ENCODE results near the gene KIF3C. TPM values are rescaled to one million over a fixed set of nuclear protein-coding genes. Genes with fewer than 3 reads are reported as not detected.
"Not testable (repeated sequence)": the region's sequence is repeated elsewhere in the genome, so short reads cannot be mapped to it uniquely, and the experiment has no call there.

Gene KIF3C
- total and polyA plus RNA-seq, 4 donors: 5.5 to 20.7 (median 10.0) TPM

DNA sequence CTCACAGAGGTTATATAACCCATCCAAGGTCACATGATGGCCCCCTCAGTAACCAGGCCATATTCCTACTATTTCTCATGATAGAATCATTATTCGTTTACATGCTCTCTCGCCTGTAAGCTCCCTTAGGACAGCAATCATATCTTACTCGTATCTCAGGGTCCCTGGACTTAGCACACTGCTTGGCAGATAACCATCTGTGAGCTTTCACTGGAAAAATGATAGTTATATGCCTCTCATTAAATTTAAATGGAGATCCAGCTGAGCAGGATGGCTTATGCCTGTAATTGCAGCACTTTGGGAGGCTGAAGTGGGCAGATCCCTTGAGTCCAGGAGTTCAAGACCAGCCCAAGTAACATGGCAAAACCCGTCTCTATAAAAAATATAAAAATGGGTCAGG, 21.9 kb downstream of the KIF3C start:
- no peak for DNase-seq
- 85 to 87% methylated on average over 4 of the region's 4 CpGs for WGBS, 2 donors

DNA sequence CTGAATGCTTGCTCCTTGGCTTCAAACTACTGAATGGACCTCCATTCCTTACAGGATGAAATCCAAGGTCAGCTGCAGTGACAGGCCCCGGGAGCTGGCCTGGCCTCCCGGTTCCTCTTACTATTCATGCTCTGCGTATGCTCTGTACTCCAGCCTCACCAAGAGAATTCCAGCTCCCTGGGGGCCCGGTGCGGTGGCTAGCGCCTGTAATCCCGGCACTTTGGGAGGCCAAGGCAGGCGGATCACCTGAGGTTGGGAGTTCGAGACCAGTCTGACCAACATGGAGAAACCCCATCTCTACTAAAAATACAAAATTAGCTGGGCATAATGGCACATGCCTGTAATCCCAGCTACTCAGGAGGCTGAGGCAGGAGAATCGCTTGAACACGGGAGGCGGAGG, 23.7 kb downstream of the KIF3C start:
- H3K4me1 ChIP-seq (ENCODE audit: control insufficient read depth in 1 of 2, insufficient read depth in 2 of 2, low read length in 2 of 2); H3K36me3 ChIP-seq (ENCODE audit: control insufficient read depth in 1 of 2, insufficient read depth in 2 of 2, low read length in 1 of 2); intact Hi-C loops (cut with DNase I); H3K9me3 ChIP-seq (ENCODE audit: control insufficient read depth, low read length); H3K4me3 ChIP-seq (ENCODE audit: low read length in 2 of 2); H3K27ac ChIP-seq (ENCODE audit: low read depth in 1 of 2, low read length in 2 of 2); H3K27me3 ChIP-seq (ENCODE audit: control insufficient read depth in 1 of 2, insufficient read depth in 2 of 2, low read length in 1 of 2); ATAC-seq (ENCODE audit: low FRiP score): not testable (repeated sequence)
- DNase-seq: peak in 1 of 2 donors; percentile 27
- 95 to 97% methylated on average over 12 of the region's 12 CpGs for WGBS, 2 donors

More for the DNA sequence above, 21.9 kb downstream of the KIF3C start:
- Histone ChIP-seq H3K27me3 (ENCODE audit: control insufficient read depth in 1 of 2, insufficient read depth in 2 of 2, low read length in 1 of 2) (no peaks in the 10 kb centered on the region), H3K9me3 (ENCODE audit: control insufficient read depth, low read length) (no peaks in the 10 kb centered on the region), H3K36me3 (ENCODE audit: control insufficient read depth in 1 of 2, insufficient read depth in 2 of 2, low read length in 1 of 2) (no peaks in the 10 kb centered on the region), H3K4me1 (ENCODE audit: control insufficient read depth in 1 of 2, insufficient read depth in 2 of 2, low read length in 2 of 2) (no peaks in the 10 kb centered on the region), H3K4me3 (ENCODE audit: low read length in 2 of 2) (no peak overlapping the region), H3K27ac (ENCODE audit: low read depth in 1 of 2, low read length in 2 of 2) (no peak overlapping the region)
- ATAC-seq (ENCODE audit: low FRiP score): no peak
- intact Hi-C loops (cut with DNase I): no loop called here

GRCh38 chr2:25957743-25958142, 24.6 kb downstream of the KIF3C start:
- Histone ChIP-seq H3K27ac (ENCODE audit: low read depth in 1 of 2, low read length in 2 of 2) (no peak overlapping the region), H3K27me3 (ENCODE audit: control insufficient read depth in 1 of 2, insufficient read depth in 2 of 2, low read length in 1 of 2) (no peaks in the 10 kb centered on the region), H3K9me3 (ENCODE audit: control insufficient read depth, low read length) (no peaks in the 10 kb centered on the region), H3K4me3 (ENCODE audit: low read length in 2 of 2) (no peak overlapping the region), H3K36me3 (ENCODE audit: control insufficient read depth in 1 of 2, insufficient read depth in 2 of 2, low read length in 1 of 2) (no peaks in the 10 kb centered on the region), H3K4me1 (ENCODE audit: control insufficient read depth in 1 of 2, insufficient read depth in 2 of 2, low read length in 2 of 2) (no peaks in the 10 kb centered on the region)
- intact Hi-C loops (cut with DNase I): no loop called here
- ATAC-seq (ENCODE audit: low FRiP score): no peak
- WGBS, 2 donors: 88 to 91% methylated on average over 10 of the region's 10 CpGs
- DNase-seq: no peak

DNA sequence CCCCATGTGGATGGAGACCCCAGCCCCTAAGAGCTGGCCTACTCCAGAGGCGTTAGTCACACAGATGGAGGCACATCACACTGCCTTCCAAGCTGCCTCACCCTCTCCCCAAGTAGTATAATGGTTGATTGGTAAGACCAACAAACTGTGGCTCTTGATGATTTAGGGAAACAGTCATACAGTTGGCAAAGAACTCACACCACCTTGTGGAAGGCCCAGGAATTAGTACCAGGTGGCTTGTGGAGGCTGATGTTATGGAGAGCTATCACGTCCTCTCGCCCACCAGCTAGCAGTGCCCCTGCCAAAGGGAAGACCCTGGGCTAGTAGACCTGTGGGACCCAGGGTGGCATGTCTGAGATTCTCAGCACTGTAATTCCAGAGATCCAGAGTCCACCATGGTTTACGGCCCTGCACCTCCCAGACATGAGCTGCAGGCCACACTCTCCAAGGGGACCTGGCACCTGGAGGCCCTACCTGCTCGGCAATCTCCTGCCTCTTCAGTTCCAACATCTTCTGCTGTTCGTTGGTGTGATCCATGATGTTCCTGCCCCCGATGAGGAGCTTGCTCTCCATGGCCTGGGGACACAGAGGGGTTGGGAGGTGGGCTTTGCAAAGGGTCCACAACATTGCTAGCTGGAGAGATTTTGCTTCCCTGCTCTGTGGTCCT, 26.3 kb downstream of the KIF3C start:
- H3K9me3 ChIP-seq (ENCODE audit: control insufficient read depth, low read length): no peaks in the 10 kb centered on the region
- intact Hi-C loops (cut with DNase I): no loop called here
- H3K36me3 ChIP-seq (ENCODE audit: control insufficient read depth in 1 of 2, insufficient read depth in 2 of 2, low read length in 1 of 2): no peaks in the 10 kb centered on the region
- no peaks in the 10 kb centered on the region for H3K27me3 ChIP-seq (ENCODE audit: control insufficient read depth in 1 of 2, insufficient read depth in 2 of 2, low read length in 1 of 2)
- peak in 1 of 2 donors; percentile 33 for DNase-seq
- H3K27ac ChIP-seq (ENCODE audit: low read depth in 1 of 2, low read length in 2 of 2): no peak overlapping the region
- ATAC-seq (ENCODE audit: low FRiP score): no peak
- H3K4me3 ChIP-seq (ENCODE audit: low read length in 2 of 2): no peak overlapping the region
- WGBS, 2 donors: 86% methylated on average over 7 of the region's 7 CpGs
- H3K4me1 ChIP-seq (ENCODE audit: control insufficient read depth in 1 of 2, insufficient read depth in 2 of 2, low read length in 2 of 2): no peaks in the 10 kb centered on the region

DNA sequence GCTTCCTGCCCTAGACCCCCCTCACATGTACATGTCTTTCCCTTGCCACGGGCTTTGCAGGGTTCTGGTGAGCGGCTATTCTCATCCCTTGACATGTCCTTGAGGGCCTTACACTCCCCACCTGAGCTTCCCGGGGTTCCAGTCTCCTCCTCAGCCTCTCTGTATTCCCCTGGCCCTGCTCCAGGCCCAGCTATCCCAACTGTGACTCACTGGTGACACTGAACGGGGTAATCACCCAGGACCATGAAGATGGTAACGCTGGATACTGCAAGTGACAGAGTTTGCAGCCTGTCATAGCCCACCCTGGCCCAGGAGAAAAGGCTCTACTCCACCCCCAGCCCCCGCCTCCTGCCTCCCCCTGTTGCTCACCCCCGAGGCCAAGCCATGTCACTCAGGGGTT, 27.3 kb downstream of the KIF3C start:
- no peak for DNase-seq
- H3K4me1 ChIP-seq (ENCODE audit: control insufficient read depth in 1 of 2, insufficient read depth in 2 of 2, low read length in 2 of 2): no peaks in the 10 kb centered on the region
- no peaks in the 10 kb centered on the region for H3K9me3 ChIP-seq (ENCODE audit: control insufficient read depth, low read length)
- ATAC-seq (ENCODE audit: low FRiP score): no peak
- 76 to 82% methylated on average over 7 of the region's 7 CpGs for WGBS, 2 donors
- intact Hi-C loops (cut with DNase I): no loop called here
- no peak overlapping the region for H3K27ac ChIP-seq (ENCODE audit: low read depth in 1 of 2, low read length in 2 of 2)
- no peaks in the 10 kb centered on the region for H3K27me3 ChIP-seq (ENCODE audit: control insufficient read depth in 1 of 2, insufficient read depth in 2 of 2, low read length in 1 of 2)
- H3K4me3 ChIP-seq (ENCODE audit: low read length in 2 of 2): no peak overlapping the region
- H3K36me3 ChIP-seq (ENCODE audit: control insufficient read depth in 1 of 2, insufficient read depth in 2 of 2, low read length in 1 of 2): no peaks in the 10 kb centered on the region

GRCh38 chr2:25954199-25954752, 28.0 kb downstream of the KIF3C start:
- H3K4me1 ChIP-seq (ENCODE audit: control insufficient read depth in 1 of 2, insufficient read depth in 2 of 2, low read length in 2 of 2): no peaks in the 10 kb centered on the region
- H3K27ac ChIP-seq (ENCODE audit: low read depth in 1 of 2, low read length in 2 of 2): no peak overlapping the region
- DNase-seq (no peak), ATAC-seq (ENCODE audit: low FRiP score) (no peak)
- no peaks in the 10 kb centered on the region for H3K27me3 ChIP-seq (ENCODE audit: control insufficient read depth in 1 of 2, insufficient read depth in 2 of 2, low read length in 1 of 2)
- WGBS, 2 donors: 85 to 87% methylated on average over 21 of the region's 21 CpGs
- H3K4me3 ChIP-seq (ENCODE audit: low read length in 2 of 2): no peak overlapping the region
- intact Hi-C loops (cut with DNase I): loop anchor here in 1 of 2 donors (5.0 kb wide), 1 partner anchor 193 kb away; no protein-coding TSS in a partner anchor
- H3K36me3 ChIP-seq (ENCODE audit: control insufficient read depth in 1 of 2, insufficient read depth in 2 of 2, low read length in 1 of 2): no peaks in the 10 kb centered on the region
- no peaks in the 10 kb centered on the region for H3K9me3 ChIP-seq (ENCODE audit: control insufficient read depth, low read length)

DNA sequence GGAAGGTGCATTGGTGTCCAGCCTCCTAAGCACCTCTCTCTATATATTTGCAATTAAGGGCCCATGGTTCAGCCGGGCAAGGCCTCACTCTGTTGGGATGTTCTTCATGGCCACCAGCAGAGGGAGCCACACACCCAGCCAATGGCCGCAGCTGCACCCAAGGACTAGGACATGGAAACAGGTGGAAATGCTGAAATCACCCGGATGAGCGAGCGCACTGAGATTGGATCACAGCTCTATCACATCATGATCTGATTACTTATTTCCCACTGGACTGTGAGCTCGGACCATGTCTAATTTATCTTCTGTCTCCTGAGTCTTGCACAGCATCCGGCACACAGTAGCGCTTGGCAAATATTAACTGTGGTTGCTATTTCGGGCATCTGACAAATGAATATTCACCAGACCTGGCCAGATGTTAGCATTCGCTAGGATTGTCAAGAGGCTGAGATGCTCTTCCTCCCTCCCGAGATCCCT, 31.2 kb downstream of the KIF3C start:
- DNase-seq: peak; percentile 85 to 92
- intact Hi-C loops (cut with DNase I): loop anchor here (2.0 to 5.0 kb wide), 2 partner anchors 194 to 196 kb away; no protein-coding TSS in a partner anchor
- peak; percentile 91 for ATAC-seq (ENCODE audit: low FRiP score)
- Histone ChIP-seq H3K4me3 (ENCODE audit: low read length in 2 of 2) (no peak overlapping the region), H3K4me1 (ENCODE audit: control insufficient read depth in 1 of 2, insufficient read depth in 2 of 2, low read length in 2 of 2) (no peaks in the 10 kb centered on the region), H3K36me3 (ENCODE audit: control insufficient read depth in 1 of 2, insufficient read depth in 2 of 2, low read length in 1 of 2) (no peaks in the 10 kb centered on the region), H3K27me3 (ENCODE audit: control insufficient read depth in 1 of 2, insufficient read depth in 2 of 2, low read length in 1 of 2) (no peaks in the 10 kb centered on the region), H3K27ac (ENCODE audit: low read depth in 1 of 2, low read length in 2 of 2) (no peak overlapping the region), H3K9me3 (ENCODE audit: control insufficient read depth, low read length) (no peaks in the 10 kb centered on the region)
- WGBS, 2 donors: 14 to 17% methylated on average over 11 of the region's 11 CpGs

DNA sequence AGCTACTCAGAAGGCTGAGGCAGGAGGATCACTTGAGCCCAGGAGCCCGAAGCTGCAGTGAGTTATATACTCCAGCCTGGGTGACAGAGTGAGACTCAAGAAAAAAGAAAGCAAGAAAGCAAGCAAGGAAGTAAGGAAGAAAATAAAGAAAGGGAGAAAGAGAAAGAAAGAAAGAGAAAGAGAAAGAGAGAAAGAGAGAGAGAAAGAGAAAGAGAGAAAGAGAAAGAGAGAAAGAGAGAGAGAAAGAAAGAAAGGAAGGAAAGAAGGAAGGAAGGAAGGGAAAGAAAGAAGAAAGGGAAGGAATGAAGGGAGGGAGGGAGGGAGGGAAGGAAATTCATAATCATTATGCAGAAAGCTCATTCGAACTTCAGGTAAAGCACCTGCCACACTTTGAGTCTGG, 33.9 kb downstream of the KIF3C start:
- no peaks in the 10 kb centered on the region for H3K27me3 ChIP-seq (ENCODE audit: control insufficient read depth in 1 of 2, insufficient read depth in 2 of 2, low read length in 1 of 2)
- no peak for ATAC-seq (ENCODE audit: low FRiP score)
- no peaks in the 10 kb centered on the region for H3K4me1 ChIP-seq (ENCODE audit: control insufficient read depth in 1 of 2, insufficient read depth in 2 of 2, low read length in 2 of 2)
- no peaks in the 10 kb centered on the region for H3K36me3 ChIP-seq (ENCODE audit: control insufficient read depth in 1 of 2, insufficient read depth in 2 of 2, low read length in 1 of 2)
- H3K9me3 ChIP-seq (ENCODE audit: control insufficient read depth, low read length): no peaks in the 10 kb centered on the region
- H3K4me3 ChIP-seq (ENCODE audit: low read length in 2 of 2): no peak overlapping the region
- DNase-seq: no peak
- intact Hi-C loops (cut with DNase I): no loop called here
- H3K27ac ChIP-seq (ENCODE audit: low read depth in 1 of 2, low read length in 2 of 2): no peak overlapping the region
- WGBS, 2 donors: 88 to 91% methylated on average over 2 of the region's 2 CpGs

DNA sequence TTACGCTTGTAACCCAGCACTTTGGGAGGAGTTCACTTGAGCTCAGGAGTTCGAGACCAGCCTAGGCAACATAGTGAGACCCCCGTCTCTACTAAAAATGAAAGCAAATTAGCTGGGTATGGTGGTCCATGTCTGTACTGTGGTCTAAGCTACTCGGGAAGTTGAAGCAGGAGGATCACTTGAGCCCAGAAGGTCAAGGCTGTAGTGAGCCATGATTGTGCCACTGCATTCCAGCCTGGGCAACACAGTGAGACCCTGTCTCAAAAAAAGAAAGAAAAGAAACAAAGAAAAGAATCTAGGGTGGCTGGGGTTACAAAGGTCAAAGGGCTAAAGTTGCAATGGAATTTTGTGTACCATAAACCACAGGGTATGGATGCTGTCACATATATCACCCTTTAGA, 41.3 kb downstream of the KIF3C start:
- H3K27ac ChIP-seq (ENCODE audit: low read depth in 1 of 2, low read length in 2 of 2): no peak overlapping the region
- H3K9me3 ChIP-seq (ENCODE audit: control insufficient read depth, low read length): no peaks in the 10 kb centered on the region
- ATAC-seq (ENCODE audit: low FRiP score) (no peak), DNase-seq (peak in 1 of 2 donors; percentile 1)
- no peaks in the 10 kb centered on the region for H3K4me1 ChIP-seq (ENCODE audit: control insufficient read depth in 1 of 2, insufficient read depth in 2 of 2, low read length in 2 of 2)
- peaks cover 0 to 2% of the 10 kb centered on the region in 2 donors for H3K36me3 ChIP-seq (ENCODE audit: control insufficient read depth in 1 of 2, insufficient read depth in 2 of 2, low read length in 1 of 2)
- intact Hi-C loops (cut with DNase I): no loop called here
- no peak overlapping the region for H3K4me3 ChIP-seq (ENCODE audit: low read length in 2 of 2)
- WGBS, 2 donors: 97% methylated on average over 4 of the region's 4 CpGs
- no peaks in the 10 kb centered on the region for H3K27me3 ChIP-seq (ENCODE audit: control insufficient read depth in 1 of 2, insufficient read depth in 2 of 2, low read length in 1 of 2)

Measured in aorta (tissue), 5 donors.